BE2C (cell line): ENCODE measurements around the gene ATG101.

ENCODE experiments used
- DNase-seq: peaks from one replicate; pipeline ENCODE4 v3.0.0-alpha.2; 2020
- H3K27me3 ChIP-seq: fragments of 250-450 bp; sonication (Bioruptor Pico); 2 replicates; pipeline ENCODE4 v1.5.1; 2020; ENCODE audit warnings: mild to moderate bottlenecking
- H3K36me3 ChIP-seq: fragments of 250-450 bp; sonication (Bioruptor Pico); 2 replicates; pipeline ENCODE4 v1.5.1; 2020; ENCODE audit warnings: mild to moderate bottlenecking
- H3K4me1 ChIP-seq: fragments of 250-450 bp; sonication (Bioruptor Pico); 2 replicates; pipeline ENCODE4 v1.5.1; 2020
- H3K4me3 ChIP-seq: 2 replicates; pipeline ENCODE4 v1.5.1; 2011; ENCODE audit warnings: low read depth, low read length
- H3K9me3 ChIP-seq: fragments of 250-450 bp; sonication (Bioruptor Pico); 2 replicates; pipeline ENCODE4 v1.5.1; 2020
- TF ChIP-seq, protein P1 (sequence below): IDR thresholded peaks from 2 replicates; pipeline ENCODE4 v1.5.1; 2012; ENCODE audit warnings: mild to moderate bottlenecking, low read depth, low read length

The ATG101 gene

DNA sequence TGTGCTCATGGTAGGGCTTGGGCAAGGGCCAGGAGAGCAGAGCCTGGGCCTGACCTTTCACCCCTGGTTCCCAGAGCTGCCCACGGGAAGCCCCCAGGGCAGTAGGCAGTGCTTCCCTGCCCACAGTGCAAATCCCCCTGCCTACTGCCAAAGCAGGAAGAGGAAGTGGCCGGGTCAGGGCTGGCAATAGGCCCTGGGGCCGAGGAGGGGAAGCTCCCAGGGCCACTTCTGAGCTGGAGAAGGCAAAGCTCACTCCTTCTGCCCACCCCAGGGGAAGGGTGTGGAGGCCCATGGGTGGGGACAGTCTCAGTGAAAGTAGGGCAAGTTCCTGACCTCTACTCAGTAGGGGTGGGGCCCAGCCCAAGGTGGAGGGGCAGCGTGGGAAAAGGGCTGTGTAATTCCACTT lies 24.0 kb upstream of the ATG101 start:
- no peak for DNase-seq
- TF ChIP-seq, protein P1, sequence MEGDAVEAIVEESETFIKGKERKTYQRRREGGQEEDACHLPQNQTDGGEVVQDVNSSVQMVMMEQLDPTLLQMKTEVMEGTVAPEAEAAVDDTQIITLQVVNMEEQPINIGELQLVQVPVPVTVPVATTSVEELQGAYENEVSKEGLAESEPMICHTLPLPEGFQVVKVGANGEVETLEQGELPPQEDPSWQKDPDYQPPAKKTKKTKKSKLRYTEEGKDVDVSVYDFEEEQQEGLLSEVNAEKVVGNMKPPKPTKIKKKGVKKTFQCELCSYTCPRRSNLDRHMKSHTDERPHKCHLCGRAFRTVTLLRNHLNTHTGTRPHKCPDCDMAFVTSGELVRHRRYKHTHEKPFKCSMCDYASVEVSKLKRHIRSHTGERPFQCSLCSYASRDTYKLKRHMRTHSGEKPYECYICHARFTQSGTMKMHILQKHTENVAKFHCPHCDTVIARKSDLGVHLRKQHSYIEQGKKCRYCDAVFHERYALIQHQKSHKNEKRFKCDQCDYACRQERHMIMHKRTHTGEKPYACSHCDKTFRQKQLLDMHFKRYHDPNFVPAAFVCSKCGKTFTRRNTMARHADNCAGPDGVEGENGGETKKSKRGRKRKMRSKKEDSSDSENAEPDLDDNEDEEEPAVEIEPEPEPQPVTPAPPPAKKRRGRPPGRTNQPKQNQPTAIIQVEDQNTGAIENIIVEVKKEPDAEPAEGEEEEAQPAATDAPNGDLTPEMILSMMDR = no peak
- H3K27me3 ChIP-seq = no peaks in the 10 kb centered on the region
- peaks cover 9% of the 10 kb centered on the region for H3K36me3 ChIP-seq
- H3K9me3 ChIP-seq = no peaks in the 10 kb centered on the region
- H3K4me1 ChIP-seq = peaks cover 7% of the 10 kb centered on the region; the same call in 1 of the 2 replicates
- H3K4me3 ChIP-seq = no peak overlapping the region

DNA sequence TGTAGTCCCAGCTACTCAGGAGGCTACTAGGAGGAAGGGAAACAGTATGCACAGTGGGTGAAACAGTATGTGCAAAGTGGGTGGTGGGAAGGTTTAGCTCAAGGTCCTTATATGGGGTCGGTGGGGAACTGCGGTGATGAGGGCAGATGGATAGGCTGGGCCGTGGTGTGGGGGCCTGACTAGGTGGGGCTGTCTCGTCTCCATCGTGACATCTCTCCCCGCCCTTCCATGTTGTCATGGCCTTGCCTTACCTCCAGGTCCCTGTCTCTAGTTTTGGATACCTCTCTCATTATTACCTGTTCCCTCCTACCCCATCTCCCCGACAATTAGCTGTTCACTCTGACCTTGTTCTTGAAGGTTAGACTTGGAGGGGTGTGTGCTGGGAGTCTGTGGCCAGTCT lies 22.9 kb upstream of the ATG101 start:
- H3K9me3 ChIP-seq = no peaks in the 10 kb centered on the region
- TF ChIP-seq, protein P1 = no peak
- peaks cover 6% of the 10 kb centered on the region; the same call in 1 of the 2 replicates for H3K4me1 ChIP-seq
- H3K36me3 ChIP-seq = peaks cover 9% of the 10 kb centered on the region
- H3K27me3 ChIP-seq = no peaks in the 10 kb centered on the region
- DNase-seq = no peak
- no peak overlapping the region for H3K4me3 ChIP-seq

GRCh38 chr12:52049286-52049685 lies 20.5 kb upstream of the ATG101 start:
- Histone ChIP-seq H3K27me3 (no peaks in the 10 kb centered on the region), H3K4me1 (peaks cover 6% of the 10 kb centered on the region; the same call in 1 of the 2 replicates), H3K36me3 (peaks cover 2% of the 10 kb centered on the region), H3K9me3 (no peaks in the 10 kb centered on the region), H3K4me3 (no peak overlapping the region)
- no peak for DNase-seq
- TF ChIP-seq, protein P1 = no peak

- Histone ChIP-seq H3K4me3 (no peak overlapping the region), H3K9me3 (no peaks in the 10 kb centered on the region), H3K36me3 (peaks cover 3% of the 10 kb centered on the region), H3K27me3 (no peaks in the 10 kb centered on the region), H3K4me1 (peaks cover 6% of the 10 kb centered on the region; the same call in 1 of the 2 replicates)
- DNase-seq = no peak
- TF ChIP-seq, protein P1 = no peak
These were observed 20.1 kb upstream of the ATG101 start for GRCh38 chr12:52049688-52050087.

DNA sequence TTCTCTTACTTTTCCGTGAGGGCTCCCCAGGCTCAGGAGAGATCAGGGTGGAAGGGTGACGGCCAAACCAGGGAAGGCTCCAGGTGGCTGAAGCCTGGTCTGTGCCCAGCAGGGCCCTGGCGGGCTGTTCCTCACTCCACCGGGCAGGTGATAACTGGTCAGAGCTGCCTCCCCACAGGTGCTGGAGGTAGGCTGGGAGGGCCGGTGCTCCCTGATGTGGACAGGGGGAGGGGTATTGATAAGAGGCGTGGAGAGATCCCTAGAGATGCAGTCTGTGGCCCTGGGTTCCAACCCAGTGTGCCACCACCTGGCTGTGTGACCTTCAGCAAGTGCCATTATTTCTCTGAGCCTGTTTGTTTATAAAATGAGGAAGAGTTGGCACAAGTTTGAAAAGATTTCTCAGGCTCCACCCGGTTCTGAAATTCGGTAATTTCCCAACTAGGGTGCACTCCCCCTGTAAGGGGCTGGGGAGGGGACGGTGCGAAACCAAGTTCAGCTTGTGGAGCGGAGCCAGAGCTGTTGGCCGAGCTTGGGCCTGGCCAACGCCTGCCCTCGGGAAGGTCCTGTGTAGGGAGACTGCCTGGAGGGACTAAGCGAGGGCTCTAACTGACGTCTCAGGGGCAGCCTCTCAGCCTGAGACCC lies 19.5 kb upstream of the ATG101 start:
- Histone ChIP-seq H3K4me1 (peaks cover 6% of the 10 kb centered on the region; the same call in 1 of the 2 replicates), H3K9me3 (no peaks in the 10 kb centered on the region), H3K36me3 (peaks cover 3% of the 10 kb centered on the region), H3K27me3 (no peaks in the 10 kb centered on the region), H3K4me3 (peak overlapping the region; percentile 74)
- DNase-seq = no peak
- TF ChIP-seq, protein P1 = no peak

DNA sequence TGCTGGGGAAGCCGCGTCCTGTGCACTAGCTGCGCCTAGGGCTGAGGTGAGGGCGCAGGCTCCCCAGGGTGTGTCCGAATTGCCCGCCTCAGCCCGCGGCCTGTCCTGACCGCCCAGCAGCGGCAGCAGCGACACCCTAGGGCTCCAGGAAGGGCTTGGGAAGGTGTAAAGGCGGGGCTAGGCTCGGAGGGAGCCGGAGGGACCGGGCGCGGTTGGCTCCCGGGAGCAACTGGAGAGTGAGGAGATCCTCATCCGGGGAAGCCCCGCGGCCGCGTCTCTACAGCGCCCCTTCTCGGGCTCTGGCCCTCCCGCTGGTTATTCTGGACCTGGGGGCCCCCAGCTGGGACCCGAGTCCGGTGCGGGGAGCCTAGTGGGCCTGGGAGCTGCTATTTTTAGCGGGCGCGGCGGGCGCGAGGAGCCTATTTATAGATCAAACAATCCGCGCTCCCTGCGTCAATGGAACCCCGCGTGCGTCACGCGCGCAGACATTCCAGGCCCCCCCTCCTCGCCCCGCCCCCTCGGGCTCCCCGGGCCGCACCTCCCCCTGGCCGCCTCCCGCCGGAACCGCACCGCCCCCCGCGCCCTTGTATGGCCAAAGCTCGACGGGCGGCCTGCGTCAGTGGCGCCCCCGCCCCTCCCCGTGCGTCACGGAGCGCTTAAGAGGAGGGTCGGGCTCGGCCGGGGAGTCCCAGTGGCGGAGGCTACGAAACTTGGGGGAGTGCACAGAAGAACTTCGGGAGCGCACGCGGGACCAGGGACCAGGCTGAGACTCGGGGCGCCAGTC lies 18.8 kb upstream of the ATG101 start, which contains the start of gene NR4A1:
Gene NR4A1, plus strand, starts transcription at position 685 of the 784 bp plus-strand sequence. CDS start 2,887 bp downstream, outside the sequence.
- TF ChIP-seq, protein P1 = peak; percentile 15
- peak; percentile 96 for DNase-seq
- no peaks in the 10 kb centered on the region for H3K27me3 ChIP-seq

More for the DNA sequence above, 18.8 kb upstream of the ATG101 start, which contains the start of gene NR4A1:
- Histone ChIP-seq H3K4me1 (peaks cover 6% of the 10 kb centered on the region; the same call in 1 of the 2 replicates), H3K9me3 (no peaks in the 10 kb centered on the region), H3K36me3 (peaks cover 3% of the 10 kb centered on the region), H3K4me3 (peak within 1 kb of the TSS; percentile 74)
